ENCODE data around the gene PHLPP1. TPM values are rescaled to one million over a fixed set of nuclear protein-coding genes. Genes with fewer than 3 reads are reported as not detected.

Gene PHLPP1
- total RNA-seq, 1 experiment from 2014 or later = 14.7 TPM

DNA sequence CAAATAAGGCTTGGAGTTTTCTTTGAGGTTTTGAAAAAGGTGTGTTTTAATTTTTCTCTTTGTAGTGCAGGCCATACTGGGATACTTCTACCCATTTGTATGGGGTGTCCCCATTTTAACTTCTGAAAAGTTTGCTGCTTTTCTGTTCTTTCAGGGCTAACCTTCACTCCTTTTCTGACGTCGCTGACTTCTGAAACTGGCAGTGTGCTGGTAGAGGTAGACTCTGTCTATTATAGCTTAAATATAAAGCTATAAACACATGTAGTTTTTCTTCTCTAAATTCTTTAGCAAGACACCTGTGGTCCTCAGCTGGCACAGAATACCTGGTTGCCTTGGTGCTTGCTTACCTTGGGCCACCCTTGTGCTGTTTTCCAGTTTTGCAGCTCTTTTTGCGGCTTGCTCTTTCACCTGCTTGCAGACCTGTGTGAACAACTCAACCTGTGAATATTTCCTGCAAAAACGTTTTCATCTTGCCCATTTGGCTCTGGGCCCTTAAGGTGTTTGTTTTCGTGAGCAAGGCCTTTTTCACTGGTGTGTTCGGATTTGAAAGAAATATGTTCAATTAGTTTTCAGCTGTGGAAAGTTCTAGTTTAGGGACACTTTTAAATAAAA lies 42.2 kb downstream of the PHLPP1 start:
- intact Hi-C loops (cut with micrococcal nuclease) = no loop called here
- CTCF ChIA-PET = no interaction called here
- RAD21 ChIA-PET (ENCODE audit: low non-redundant PET in 1 of 2, low total read pairs in 2 of 2, uncharacterized antibody in 2 of 2, unreplicated experiment in 2 of 2) = no interaction called here
- no peaks in the 10 kb centered on the region for H4K20me1 ChIP-seq (ENCODE audit: insufficient read depth)
- DNase-seq (ENCODE audit: low read depth, low spot score) (no peak), ATAC-seq (no peak)
- TF ChIP-seq CBX3 (IDR thresholded peaks at IDR 0.05; ENCODE audit: low read depth) = no peak
- TF ChIP-seq YY1 (IDR thresholded peaks at IDR 0.05; ENCODE audit: extremely low read depth, insufficient replicate concordance, low read depth, low read length) = no peak
- TF ChIP-seq, protein P1, sequence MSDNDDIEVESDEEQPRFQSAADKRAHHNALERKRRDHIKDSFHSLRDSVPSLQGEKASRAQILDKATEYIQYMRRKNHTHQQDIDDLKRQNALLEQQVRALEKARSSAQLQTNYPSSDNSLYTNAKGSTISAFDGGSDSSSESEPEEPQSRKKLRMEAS (IDR thresholded peaks at IDR 0.05) = no peak
- no peak for TF ChIP-seq EZH2 (IDR thresholded peaks at IDR 0.05)
- no peak for TF ChIP-seq SP1 (IDR thresholded peaks at IDR 0.05; ENCODE audit: low read depth)
- no peak for TF ChIP-seq POLR2AphosphoS5 (IDR thresholded peaks at IDR 0.05; ENCODE audit: low read depth, low read length)
- TF ChIP-seq, protein P2, sequence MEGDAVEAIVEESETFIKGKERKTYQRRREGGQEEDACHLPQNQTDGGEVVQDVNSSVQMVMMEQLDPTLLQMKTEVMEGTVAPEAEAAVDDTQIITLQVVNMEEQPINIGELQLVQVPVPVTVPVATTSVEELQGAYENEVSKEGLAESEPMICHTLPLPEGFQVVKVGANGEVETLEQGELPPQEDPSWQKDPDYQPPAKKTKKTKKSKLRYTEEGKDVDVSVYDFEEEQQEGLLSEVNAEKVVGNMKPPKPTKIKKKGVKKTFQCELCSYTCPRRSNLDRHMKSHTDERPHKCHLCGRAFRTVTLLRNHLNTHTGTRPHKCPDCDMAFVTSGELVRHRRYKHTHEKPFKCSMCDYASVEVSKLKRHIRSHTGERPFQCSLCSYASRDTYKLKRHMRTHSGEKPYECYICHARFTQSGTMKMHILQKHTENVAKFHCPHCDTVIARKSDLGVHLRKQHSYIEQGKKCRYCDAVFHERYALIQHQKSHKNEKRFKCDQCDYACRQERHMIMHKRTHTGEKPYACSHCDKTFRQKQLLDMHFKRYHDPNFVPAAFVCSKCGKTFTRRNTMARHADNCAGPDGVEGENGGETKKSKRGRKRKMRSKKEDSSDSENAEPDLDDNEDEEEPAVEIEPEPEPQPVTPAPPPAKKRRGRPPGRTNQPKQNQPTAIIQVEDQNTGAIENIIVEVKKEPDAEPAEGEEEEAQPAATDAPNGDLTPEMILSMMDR (IDR thresholded peaks at IDR 0.05 in 2 of 3, conservative IDR thresholded peaks at IDR 0.05 in 1 of 3; ENCODE audit: borderline replicate concordance in 1 of 3, insufficient read depth in 1 of 3, low read depth in 2 of 3, low read length in 2 of 3) = no peak
- H3K4me2 ChIP-seq (ENCODE audit: low read length) = no peak overlapping the region
- no peaks in the 10 kb centered on the region for H3K36me3 ChIP-seq (ENCODE audit: control insufficient read depth in 1 of 2, insufficient read depth in 2 of 2, low read length in 2 of 2)
- no peaks in the 10 kb centered on the region for H3K27me3 ChIP-seq (ENCODE audit: insufficient read depth, low read length)
- no peaks in the 10 kb centered on the region for H3K9me2 ChIP-seq (ENCODE audit: insufficient read depth)
- H3K9me3 ChIP-seq (ENCODE audit: control insufficient read depth in 1 of 2, insufficient read depth in 1 of 2, low read depth in 1 of 2, low read length in 2 of 2) = no peaks in the 10 kb centered on the region
- POLR2A ChIA-PET = no interaction called here
- H2AFZ ChIP-seq (ENCODE audit: low read depth, low read length, poor library complexity, severe bottlenecking) = no peak overlapping the region
- peaks cover 24% of the 10 kb centered on the region for H3K79me2 ChIP-seq (ENCODE audit: insufficient read depth, low read length)
- no peak overlapping the region for H3K9ac ChIP-seq (ENCODE audit: low read length)
- BruUV-seq (replicated peaks) = no TSS peak
- peaks cover 0 to 3% of the 10 kb centered on the region in 2 experiments; a peak in 1 of 4 replicates for H3K4me1 ChIP-seq (ENCODE audit: control insufficient read depth in 1 of 2, insufficient read depth in 2 of 2, low read length in 2 of 2)
- H3K27ac ChIP-seq (ENCODE audit: low read depth, low read length) = no peak overlapping the region
- no peak overlapping the region for H3K4me3 ChIP-seq (replicated peaks in 1 of 2; ENCODE audit: low read depth in 1 of 2, low read length in 2 of 2)

DNA sequence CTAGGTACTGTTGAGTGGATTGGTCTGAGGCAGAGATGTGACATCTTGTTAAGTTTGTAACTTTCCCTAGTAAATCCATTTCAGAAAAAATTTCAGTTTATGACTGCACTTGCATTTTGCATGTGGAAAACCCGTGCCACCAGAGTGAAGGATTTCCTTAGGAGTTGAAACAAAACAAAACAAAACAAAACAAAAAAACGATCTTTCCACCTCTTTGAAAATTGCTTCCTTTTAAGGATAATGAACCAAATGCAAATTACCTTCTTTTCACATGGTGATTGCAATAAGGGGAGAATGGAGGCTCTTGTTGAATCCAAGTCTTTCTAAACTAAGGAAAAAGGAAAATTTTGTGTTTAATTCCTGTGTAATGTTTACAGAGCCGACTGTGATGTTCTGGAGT lies 43.2 kb downstream of the PHLPP1 start:
- no peak overlapping the region for H3K4me2 ChIP-seq (ENCODE audit: low read length)
- no peaks in the 10 kb centered on the region for H3K36me3 ChIP-seq (ENCODE audit: control insufficient read depth in 1 of 2, insufficient read depth in 2 of 2, low read length in 2 of 2)
- H3K9me2 ChIP-seq (ENCODE audit: insufficient read depth) = no peaks in the 10 kb centered on the region
- BruUV-seq (replicated peaks) = no TSS peak
- ChIA-PET POLR2A (no interaction called here), CTCF (no interaction called here), RAD21 (ENCODE audit: low non-redundant PET in 1 of 2, low total read pairs in 2 of 2, uncharacterized antibody in 2 of 2, unreplicated experiment in 2 of 2) (no interaction called here)
- peaks cover 24% of the 10 kb centered on the region for H3K79me2 ChIP-seq (ENCODE audit: insufficient read depth, low read length)
- DNase-seq (ENCODE audit: low read depth, low spot score) (no peak), ATAC-seq (no peak)
- no peak overlapping the region for H3K9ac ChIP-seq (ENCODE audit: low read length)
- H3K4me3 ChIP-seq (replicated peaks in 1 of 2; ENCODE audit: low read depth in 1 of 2, low read length in 2 of 2) = no peak overlapping the region
- H3K27me3 ChIP-seq (ENCODE audit: insufficient read depth, low read length) = no peaks in the 10 kb centered on the region
- H3K4me1 ChIP-seq (ENCODE audit: control insufficient read depth in 1 of 2, insufficient read depth in 2 of 2, low read length in 2 of 2) = peaks cover 0 to 3% of the 10 kb centered on the region in 2 experiments; a peak in 1 of 4 replicates
- H3K9me3 ChIP-seq (ENCODE audit: control insufficient read depth in 1 of 2, insufficient read depth in 1 of 2, low read depth in 1 of 2, low read length in 2 of 2) = no peaks in the 10 kb centered on the region
- intact Hi-C loops (cut with micrococcal nuclease) = no loop called here
- no peaks in the 10 kb centered on the region for H4K20me1 ChIP-seq (ENCODE audit: insufficient read depth)
- H2AFZ ChIP-seq (ENCODE audit: low read depth, low read length, poor library complexity, severe bottlenecking) = no peak overlapping the region
- no peak overlapping the region for H3K27ac ChIP-seq (ENCODE audit: low read depth, low read length)
- TF ChIP-seq JUND (IDR thresholded peaks at IDR 0.05) (no peak), SP1 (IDR thresholded peaks at IDR 0.05; ENCODE audit: low read depth) (no peak), CBX3 (IDR thresholded peaks at IDR 0.05; ENCODE audit: low read depth) (no peak), POLR2A (IDR thresholded peaks at IDR 0.05; ENCODE audit: borderline replicate concordance, extremely low read depth, insufficient read depth, insufficient read length) (no peak), YY1 (IDR thresholded peaks at IDR 0.05; ENCODE audit: extremely low read depth, insufficient replicate concordance, low read depth, low read length) (no peak), EZH2 (IDR thresholded peaks at IDR 0.05) (no peak), SRF (IDR thresholded peaks at IDR 0.05; ENCODE audit: low read depth) (no peak), ZFX (IDR thresholded peaks at IDR 0.05) (no peak), TCF7L2 (IDR thresholded peaks at IDR 0.05; ENCODE audit: borderline replicate concordance, extremely low read depth, insufficient read depth, insufficient read length) (no peak), SIN3A (IDR thresholded peaks at IDR 0.05; ENCODE audit: low read depth) (no peak)
- TF ChIP-seq, protein P3, sequence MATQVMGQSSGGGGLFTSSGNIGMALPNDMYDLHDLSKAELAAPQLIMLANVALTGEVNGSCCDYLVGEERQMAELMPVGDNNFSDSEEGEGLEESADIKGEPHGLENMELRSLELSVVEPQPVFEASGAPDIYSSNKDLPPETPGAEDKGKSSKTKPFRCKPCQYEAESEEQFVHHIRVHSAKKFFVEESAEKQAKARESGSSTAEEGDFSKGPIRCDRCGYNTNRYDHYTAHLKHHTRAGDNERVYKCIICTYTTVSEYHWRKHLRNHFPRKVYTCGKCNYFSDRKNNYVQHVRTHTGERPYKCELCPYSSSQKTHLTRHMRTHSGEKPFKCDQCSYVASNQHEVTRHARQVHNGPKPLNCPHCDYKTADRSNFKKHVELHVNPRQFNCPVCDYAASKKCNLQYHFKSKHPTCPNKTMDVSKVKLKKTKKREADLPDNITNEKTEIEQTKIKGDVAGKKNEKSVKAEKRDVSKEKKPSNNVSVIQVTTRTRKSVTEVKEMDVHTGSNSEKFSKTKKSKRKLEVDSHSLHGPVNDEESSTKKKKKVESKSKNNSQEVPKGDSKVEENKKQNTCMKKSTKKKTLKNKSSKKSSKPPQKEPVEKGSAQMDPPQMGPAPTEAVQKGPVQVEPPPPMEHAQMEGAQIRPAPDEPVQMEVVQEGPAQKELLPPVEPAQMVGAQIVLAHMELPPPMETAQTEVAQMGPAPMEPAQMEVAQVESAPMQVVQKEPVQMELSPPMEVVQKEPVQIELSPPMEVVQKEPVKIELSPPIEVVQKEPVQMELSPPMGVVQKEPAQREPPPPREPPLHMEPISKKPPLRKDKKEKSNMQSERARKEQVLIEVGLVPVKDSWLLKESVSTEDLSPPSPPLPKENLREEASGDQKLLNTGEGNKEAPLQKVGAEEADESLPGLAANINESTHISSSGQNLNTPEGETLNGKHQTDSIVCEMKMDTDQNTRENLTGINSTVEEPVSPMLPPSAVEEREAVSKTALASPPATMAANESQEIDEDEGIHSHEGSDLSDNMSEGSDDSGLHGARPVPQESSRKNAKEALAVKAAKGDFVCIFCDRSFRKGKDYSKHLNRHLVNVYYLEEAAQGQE (IDR thresholded peaks at IDR 0.05; ENCODE audit: low read depth) = no peak

All from HCT116 (cell line).